Measurements from ENCODE around the gene AKAP11. TPM values are rescaled to one million over a fixed set of nuclear protein-coding genes. Genes with fewer than 3 reads are reported as not detected.

The AKAP11 gene
- polyA plus RNA-seq, 6 donors from 2014 or later, result 3.7 to 6.4 (median 5.2) TPM

GRCh38 chr13:42324704-42325103 lies 52.8 kb downstream of the AKAP11 start:
- no peak for DNase-seq
- no peaks in the 10 kb centered on the region for H3K9me3 Mint-ChIP-seq
- ATAC-seq (ENCODE audit: low read depth in 2 of 2), result no peak
- no peaks in the 10 kb centered on the region for H3K27me3 Mint-ChIP-seq
- peaks cover 12 to 22% (median 17%) of the 10 kb centered on the region in 3 donors for H3K4me1 Mint-ChIP-seq
- peaks cover 0 to 8% of the 10 kb centered on the region in 2 donors for H3K36me3 Mint-ChIP-seq
- no peak overlapping the region for H3K4me3 Mint-ChIP-seq
- H3K27ac Mint-ChIP-seq, result peak overlapping the region in 1 of 6 donors; percentile 26

- ATAC-seq (ENCODE audit: low read depth in 2 of 2) (no peak), DNase-seq (no peak)
- H3K4me1 Mint-ChIP-seq, result peaks cover 14 to 18% (median 16%) of the 10 kb centered on the region in 3 donors
- H3K27ac Mint-ChIP-seq, result no peak overlapping the region
- H3K36me3 Mint-ChIP-seq, result no peaks in the 10 kb centered on the region
- no peaks in the 10 kb centered on the region for H3K27me3 Mint-ChIP-seq
- peaks cover 0 to 3% (median 0%) of the 10 kb centered on the region in 7 donors for H3K9me3 Mint-ChIP-seq
- H3K4me3 Mint-ChIP-seq, result peak overlapping the region in 1 of 8 donors; percentile 29
Measured at GRCh38 chr13:42327725-42328124, 55.8 kb downstream of the AKAP11 start.

DNA sequence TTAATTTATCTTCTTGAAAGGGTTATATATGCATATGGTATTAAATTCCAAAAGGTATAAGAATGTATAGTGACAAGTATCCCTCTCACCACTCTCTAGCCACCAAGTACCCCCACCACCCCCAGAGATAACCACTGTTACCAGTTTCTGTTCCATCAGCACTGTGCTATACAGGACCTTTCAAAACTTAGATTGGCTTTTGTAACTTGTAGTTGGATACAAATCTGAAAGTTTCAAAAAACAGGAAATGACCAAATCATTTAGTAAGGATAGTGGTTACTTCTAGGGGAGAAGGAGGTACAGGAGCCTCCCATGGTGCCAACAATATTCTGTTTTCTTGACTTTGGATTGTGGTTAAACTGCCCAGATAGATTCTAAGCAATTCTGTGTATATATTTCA lies 56.7 kb downstream of the AKAP11 start:
- no peaks in the 10 kb centered on the region for H3K27me3 Mint-ChIP-seq
- H3K4me1 Mint-ChIP-seq, result peaks cover 14 to 18% (median 16%) of the 10 kb centered on the region in 3 donors
- no peaks in the 10 kb centered on the region for H3K36me3 Mint-ChIP-seq
- H3K9me3 Mint-ChIP-seq, result peaks cover 0 to 3% (median 0%) of the 10 kb centered on the region in 7 donors
- peak overlapping the region in 3 of 6 donors; percentile 64 to 87 (median 66) for H3K27ac Mint-ChIP-seq
- ATAC-seq (ENCODE audit: low read depth in 2 of 2), result no peak
- H3K4me3 Mint-ChIP-seq, result peak overlapping the region in 5 of 8 donors; percentile 1 to 57 (median 35)
- DNase-seq, result no peak

GRCh38 chr13:42329239-42329638 lies 57.3 kb downstream of the AKAP11 start:
- peak overlapping the region in 5 of 6 donors; percentile 39 to 93 (median 69) for H3K27ac Mint-ChIP-seq
- H3K9me3 Mint-ChIP-seq, result peaks cover 0 to 3% (median 0%) of the 10 kb centered on the region in 7 donors
- no peaks in the 10 kb centered on the region for H3K27me3 Mint-ChIP-seq
- ATAC-seq (ENCODE audit: low read depth in 2 of 2) (no peak), DNase-seq (no peak)
- H3K4me1 Mint-ChIP-seq, result peaks cover 14 to 20% (median 19%) of the 10 kb centered on the region in 3 donors
- H3K4me3 Mint-ChIP-seq, result peak overlapping the region in 5 of 8 donors; percentile 6 to 61 (median 22)
- H3K36me3 Mint-ChIP-seq, result no peaks in the 10 kb centered on the region

DNA sequence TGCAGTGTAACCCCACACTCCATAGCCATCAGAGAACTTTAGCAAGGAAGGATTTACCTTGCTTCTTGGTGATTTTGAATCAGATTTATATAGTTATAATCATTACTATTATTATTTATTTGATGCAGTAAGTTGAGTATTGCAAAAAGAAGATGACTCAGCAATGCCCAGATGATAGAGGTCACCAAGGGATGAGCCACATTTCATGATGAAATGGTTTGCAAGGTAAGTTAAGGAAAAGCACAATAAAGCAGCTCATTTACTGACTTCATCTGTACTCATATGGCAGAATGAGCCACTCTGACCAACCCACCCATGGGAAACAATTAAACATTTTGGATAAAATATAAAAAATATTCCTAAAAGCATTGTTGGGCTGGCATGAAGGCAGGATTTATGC lies 59.1 kb downstream of the AKAP11 start:
- peak overlapping the region in 1 of 6 donors; percentile 8 for H3K27ac Mint-ChIP-seq
- H3K4me1 Mint-ChIP-seq, result peaks cover 11 to 24% (median 15%) of the 10 kb centered on the region in 3 donors
- no peaks in the 10 kb centered on the region for H3K27me3 Mint-ChIP-seq
- no peak for DNase-seq
- no peak overlapping the region for H3K4me3 Mint-ChIP-seq
- no peaks in the 10 kb centered on the region for H3K36me3 Mint-ChIP-seq
- no peak for ATAC-seq (ENCODE audit: low read depth in 2 of 2)
- peaks cover 0 to 3% (median 0%) of the 10 kb centered on the region in 7 donors for H3K9me3 Mint-ChIP-seq

GRCh38 chr13:42333613-42334328 lies 61.8 kb downstream of the AKAP11 start:
- ATAC-seq (ENCODE audit: low read depth in 2 of 2) (peak in 1 of 2 donors; percentile 27), DNase-seq (no peak)
- H3K4me3 Mint-ChIP-seq, result no peak overlapping the region
- no peaks in the 10 kb centered on the region for H3K36me3 Mint-ChIP-seq
- peaks cover 0 to 3% (median 0%) of the 10 kb centered on the region in 7 donors for H3K9me3 Mint-ChIP-seq
- peaks cover 8 to 21% (median 12%) of the 10 kb centered on the region in 3 donors for H3K4me1 Mint-ChIP-seq
- no peaks in the 10 kb centered on the region for H3K27me3 Mint-ChIP-seq
- peak overlapping the region in 2 of 6 donors; percentile 35 to 69 for H3K27ac Mint-ChIP-seq

DNA sequence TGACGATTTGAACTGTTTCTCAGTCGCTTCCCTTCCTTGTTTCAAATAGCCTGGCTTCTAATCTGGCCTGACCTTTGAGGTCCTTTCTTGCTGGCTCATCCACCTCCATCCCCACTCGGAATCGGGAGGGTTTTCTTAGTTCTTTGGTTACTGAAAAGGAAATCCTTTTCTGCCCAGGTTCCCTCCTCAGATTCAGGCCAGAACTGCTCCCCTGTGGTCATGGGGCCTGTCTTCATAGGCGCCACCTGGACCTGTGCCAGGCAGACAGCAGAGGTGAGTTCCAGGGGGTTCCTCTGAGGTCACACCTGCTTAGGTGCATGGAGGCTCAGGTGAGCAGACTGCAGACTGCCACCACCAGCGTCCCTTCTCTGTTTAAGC lies 62.4 kb downstream of the AKAP11 start:
- Mint-ChIP-seq H3K36me3 (no peaks in the 10 kb centered on the region), H3K27ac (peak overlapping the region in 2 of 6 donors; percentile 35 to 40), H3K4me1 (peaks cover 5 to 16% (median 7%) of the 10 kb centered on the region in 3 donors), H3K27me3 (no peaks in the 10 kb centered on the region), H3K9me3 (peaks cover 0 to 3% (median 0%) of the 10 kb centered on the region in 7 donors), H3K4me3 (no peak overlapping the region)
- ATAC-seq (ENCODE audit: low read depth in 2 of 2) (peak in 1 of 2 donors; percentile 7), DNase-seq (no peak)

DNA sequence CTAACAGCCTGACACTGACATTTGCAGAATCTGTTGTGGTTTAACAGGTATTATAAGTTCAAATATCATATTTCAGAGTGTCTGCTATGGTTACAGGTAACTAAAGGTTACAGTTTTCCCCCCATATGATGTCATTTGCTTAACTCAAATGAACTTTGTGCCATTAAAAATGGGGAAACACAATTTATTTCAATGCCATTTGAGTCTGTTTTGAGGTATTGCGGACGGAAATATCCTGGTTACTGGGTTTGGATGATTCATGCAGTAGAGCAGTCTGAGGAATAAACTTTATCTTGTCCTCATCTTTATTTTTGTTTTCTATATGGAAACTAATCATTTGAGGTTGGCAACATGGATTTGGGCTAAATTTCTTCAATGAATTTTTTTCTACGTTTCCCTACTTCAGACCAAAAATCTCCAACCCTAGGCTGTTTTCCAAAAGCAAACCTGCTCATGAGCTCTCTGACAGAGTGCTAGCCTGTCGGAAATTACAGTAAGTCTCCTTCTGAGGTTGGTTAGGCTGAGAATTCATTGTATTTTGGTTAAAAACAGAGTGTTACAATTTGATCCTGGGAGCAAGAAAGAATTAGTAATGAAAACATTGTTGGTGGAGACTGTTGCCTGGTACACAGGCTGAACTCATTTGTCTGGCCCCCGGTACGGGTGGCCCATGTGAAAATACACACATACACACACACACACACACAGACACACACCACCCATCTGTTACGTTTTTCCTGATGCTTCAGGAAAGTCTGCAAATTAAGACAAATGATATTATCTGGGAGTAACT lies 66.1 kb downstream of the AKAP11 start:
- H3K27me3 Mint-ChIP-seq, result no peaks in the 10 kb centered on the region
- ATAC-seq (ENCODE audit: low read depth in 2 of 2) (no peak), DNase-seq (no peak)
- no peak overlapping the region for H3K4me3 Mint-ChIP-seq
- no peaks in the 10 kb centered on the region for H3K36me3 Mint-ChIP-seq
- H3K9me3 Mint-ChIP-seq, result no peaks in the 10 kb centered on the region
- H3K4me1 Mint-ChIP-seq, result peaks cover 0 to 7% (median 7%) of the 10 kb centered on the region in 3 donors
- H3K27ac Mint-ChIP-seq, result no peak overlapping the region

DNA sequence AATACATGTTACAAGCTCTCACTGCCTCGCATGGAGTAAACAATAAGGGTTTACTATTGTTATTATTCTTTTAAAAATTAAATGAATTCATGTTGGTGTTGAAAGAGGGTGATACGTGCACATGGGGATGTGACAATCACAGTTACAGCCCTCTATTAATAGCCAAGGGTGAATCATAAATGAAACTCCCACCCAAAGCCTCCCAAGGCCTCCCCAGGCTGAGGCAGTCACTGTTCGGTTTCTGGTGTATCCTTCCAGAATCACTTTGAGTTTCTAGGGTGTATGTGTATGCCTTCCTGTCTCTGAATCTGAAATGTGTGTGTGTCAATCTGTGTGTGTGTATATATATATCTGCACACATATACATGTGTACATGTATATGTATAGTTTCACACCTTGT lies 73.4 kb downstream of the AKAP11 start:
- Mint-ChIP-seq H3K27me3 (no peaks in the 10 kb centered on the region), H3K27ac (no peak overlapping the region), H3K9me3 (no peaks in the 10 kb centered on the region), H3K4me3 (no peak overlapping the region), H3K4me1 (no peaks in the 10 kb centered on the region), H3K36me3 (no peaks in the 10 kb centered on the region)
- no peak for ATAC-seq (ENCODE audit: low read depth in 2 of 2)
- DNase-seq, result no peak

DNA sequence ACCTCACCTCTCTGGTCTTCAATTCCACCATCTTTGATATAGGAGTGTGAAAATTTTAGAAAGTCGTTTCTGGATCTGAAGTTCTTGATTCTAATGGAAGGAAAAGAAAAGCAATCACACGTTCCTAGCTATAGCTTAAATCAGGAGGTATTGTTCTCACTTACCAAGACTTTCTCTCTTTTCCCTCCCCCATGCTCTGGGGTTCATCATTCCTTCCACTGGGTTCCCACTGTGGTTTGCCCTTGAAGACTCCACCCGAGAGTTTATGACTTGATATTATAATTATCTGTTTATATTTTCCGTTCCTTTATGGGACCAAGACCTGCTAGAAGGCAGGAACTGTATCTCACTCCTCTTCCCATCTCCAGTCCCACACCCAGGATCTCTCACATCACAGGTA lies 76.6 kb downstream of the AKAP11 start:
- no peaks in the 10 kb centered on the region for H3K9me3 Mint-ChIP-seq
- no peak for DNase-seq
- no peaks in the 10 kb centered on the region for H3K4me1 Mint-ChIP-seq
- no peak for ATAC-seq (ENCODE audit: low read depth in 2 of 2)
- H3K4me3 Mint-ChIP-seq, result no peak overlapping the region
- H3K27me3 Mint-ChIP-seq, result no peaks in the 10 kb centered on the region
- H3K36me3 Mint-ChIP-seq, result no peaks in the 10 kb centered on the region
- peak overlapping the region in 1 of 6 donors; percentile 20 for H3K27ac Mint-ChIP-seq

GRCh38 chr13:42350141-42350540 lies 78.2 kb downstream of the AKAP11 start:
- H3K27ac Mint-ChIP-seq, result no peak overlapping the region
- no peak overlapping the region for H3K4me3 Mint-ChIP-seq
- DNase-seq (no peak), ATAC-seq (ENCODE audit: low read depth in 2 of 2) (no peak)
- H3K4me1 Mint-ChIP-seq, result peaks cover 0 to 6% (median 0%) of the 10 kb centered on the region in 3 donors
- H3K9me3 Mint-ChIP-seq, result no peaks in the 10 kb centered on the region
- H3K27me3 Mint-ChIP-seq, result no peaks in the 10 kb centered on the region
- no peaks in the 10 kb centered on the region for H3K36me3 Mint-ChIP-seq

DNA sequence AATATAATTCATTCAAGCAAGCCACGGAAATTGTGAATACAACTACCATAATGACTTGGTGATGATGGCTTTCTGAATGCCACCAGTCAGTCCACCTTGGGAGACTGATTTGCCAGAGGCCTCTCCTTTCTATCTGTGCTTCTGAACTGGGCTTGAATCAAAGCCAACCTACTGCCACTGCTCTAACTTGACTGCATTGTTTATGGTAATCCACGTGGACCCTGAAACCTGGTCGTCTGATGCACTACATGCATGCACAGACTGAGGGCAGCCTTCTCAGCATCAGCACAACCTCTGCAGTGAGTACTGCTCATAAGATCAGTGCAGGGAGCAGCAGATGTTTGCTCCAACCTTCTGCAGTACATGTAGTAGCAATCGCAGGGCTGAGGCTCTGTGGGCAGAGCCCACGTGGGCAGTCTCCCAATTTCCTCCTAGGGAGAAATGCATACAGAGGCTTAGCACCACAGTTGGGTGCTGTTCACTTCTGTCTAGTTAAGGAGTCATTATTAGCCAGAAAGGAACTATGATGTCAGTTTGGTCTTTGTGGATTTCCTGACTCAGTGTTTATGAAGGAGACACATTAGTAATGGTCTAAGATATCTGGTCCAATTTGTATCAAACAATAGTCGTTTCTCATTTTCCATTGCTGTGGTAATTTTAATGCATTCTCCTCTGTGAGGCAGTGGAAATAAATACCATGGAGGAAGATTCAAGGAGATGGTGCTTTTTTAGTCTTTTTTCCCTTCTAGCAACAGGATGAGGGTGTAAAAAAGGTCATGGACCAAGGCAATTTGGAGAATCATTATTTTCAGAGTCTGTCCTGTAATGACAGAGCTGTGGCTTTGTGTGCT lies 82.5 kb downstream of the AKAP11 start:
- no peak overlapping the region for H3K4me3 Mint-ChIP-seq
- no peak overlapping the region for H3K27ac Mint-ChIP-seq
- peaks cover 0 to 7% (median 0%) of the 10 kb centered on the region in 3 donors for H3K4me1 Mint-ChIP-seq
- peaks cover 0 to 5% (median 0%) of the 10 kb centered on the region in 7 donors for H3K9me3 Mint-ChIP-seq
- no peaks in the 10 kb centered on the region for H3K27me3 Mint-ChIP-seq
- H3K36me3 Mint-ChIP-seq, result peaks cover 0 to 5% of the 10 kb centered on the region in 2 donors
- no peak for DNase-seq
- ATAC-seq (ENCODE audit: low read depth in 2 of 2), result peak; percentile 32 to 49

DNA sequence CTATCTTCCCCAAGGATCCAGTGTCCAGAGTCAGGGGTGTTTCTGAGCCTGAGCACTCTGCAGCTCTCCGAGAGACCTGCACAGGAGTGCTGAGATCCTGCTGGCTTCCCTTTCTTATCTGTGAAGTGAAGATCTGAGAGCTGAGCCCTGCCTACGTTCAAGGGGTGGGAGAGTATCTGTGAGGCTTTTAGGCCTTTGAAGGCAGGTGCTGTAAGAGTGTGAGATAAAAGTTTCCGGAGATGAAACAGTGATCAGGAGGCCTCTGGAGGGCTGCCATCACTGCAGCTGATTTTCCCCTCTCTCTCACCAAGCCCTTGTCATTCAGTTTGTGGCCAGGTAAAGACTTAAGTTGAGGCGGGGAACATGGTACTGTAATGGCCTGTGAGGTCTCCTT lies 83.1 kb downstream of the AKAP11 start:
- Mint-ChIP-seq H3K36me3 (peaks cover 0 to 5% of the 10 kb centered on the region in 2 donors), H3K27me3 (no peaks in the 10 kb centered on the region), H3K9me3 (peaks cover 0 to 5% (median 0%) of the 10 kb centered on the region in 7 donors), H3K4me1 (peaks cover 0 to 7% (median 0%) of the 10 kb centered on the region in 3 donors), H3K27ac (peak overlapping the region in 1 of 6 donors; percentile 10), H3K4me3 (no peak overlapping the region)
- ATAC-seq (ENCODE audit: low read depth in 2 of 2) (no peak), DNase-seq (no peak)

All from naive B cell (primary cell).